Astrocyte of the spinal cord (primary cell): ENCODE results near the gene SLC35F3.

Experiments used
- DNase-seq: peaks from one replicate; pipeline ENCODE4 v3.0.0; 2011; ENCODE audit warnings: low read depth, low spot score
- H3K4me3 ChIP-seq: 2 replicates; pipeline ENCODE4 v1.5.1; 2011; ENCODE audit warnings: low read depth, mild to moderate bottlenecking, low read length, moderate library complexity
- CTCF ChIP-seq: IDR thresholded peaks from 2 replicates; pipeline ENCODE4 v1.5.1; 2012; ENCODE audit warnings: low read depth, mild to moderate bottlenecking, low read length, inconsistent platforms
- in situ Hi-C: cut with HindIII; loops from 2 replicates; pipeline ENCODE4 v1.10.0; 2017; ENCODE audit warnings: low sequenced_read_pairs

SLC35F3 gene

GRCh38 chr1:234330843-234331215 is 426.4 kb downstream of the SLC35F3 start:
- in situ Hi-C loops, result no loop called here
- no peak overlapping the region for H3K4me3 ChIP-seq
- TF ChIP-seq CTCF, result no peak
- no peak for DNase-seq

- DNase-seq, result no peak
- in situ Hi-C loops, result no loop called here
- H3K4me3 ChIP-seq, result no peak overlapping the region
- no peak for TF ChIP-seq CTCF
These were observed 427.0 kb downstream of the SLC35F3 start for GRCh38 chr1:234331507-234331906.

- DNase-seq, result no peak
- TF ChIP-seq CTCF, result no peak
- in situ Hi-C loops, result no loop called here
- H3K4me3 ChIP-seq, result no peak overlapping the region
These were observed 431.9 kb downstream of the SLC35F3 start for GRCh38 chr1:234336359-234336758.

GRCh38 chr1:234337233-234337632 is 432.8 kb downstream of the SLC35F3 start:
- in situ Hi-C loops, result no loop called here
- no peak overlapping the region for H3K4me3 ChIP-seq
- no peak for DNase-seq
- TF ChIP-seq CTCF, result no peak

- H3K4me3 ChIP-seq, result no peak overlapping the region
- no peak for DNase-seq
- in situ Hi-C loops, result no loop called here
- TF ChIP-seq CTCF, result no peak
These were observed 436.1 kb downstream of the SLC35F3 start for GRCh38 chr1:234340528-234340927.

GRCh38 chr1:234342774-234343173 is 438.3 kb downstream of the SLC35F3 start:
- in situ Hi-C loops, result no loop called here
- no peak overlapping the region for H3K4me3 ChIP-seq
- TF ChIP-seq CTCF, result no peak
- no peak for DNase-seq

GRCh38 chr1:234345237-234345636 is 440.8 kb downstream of the SLC35F3 start:
- H3K4me3 ChIP-seq, result no peak overlapping the region
- in situ Hi-C loops, result no loop called here
- no peak for TF ChIP-seq CTCF
- DNase-seq, result no peak
